ENCODE measurements around the gene CAVIN4.

- TF ChIP-seq, protein P1, sequence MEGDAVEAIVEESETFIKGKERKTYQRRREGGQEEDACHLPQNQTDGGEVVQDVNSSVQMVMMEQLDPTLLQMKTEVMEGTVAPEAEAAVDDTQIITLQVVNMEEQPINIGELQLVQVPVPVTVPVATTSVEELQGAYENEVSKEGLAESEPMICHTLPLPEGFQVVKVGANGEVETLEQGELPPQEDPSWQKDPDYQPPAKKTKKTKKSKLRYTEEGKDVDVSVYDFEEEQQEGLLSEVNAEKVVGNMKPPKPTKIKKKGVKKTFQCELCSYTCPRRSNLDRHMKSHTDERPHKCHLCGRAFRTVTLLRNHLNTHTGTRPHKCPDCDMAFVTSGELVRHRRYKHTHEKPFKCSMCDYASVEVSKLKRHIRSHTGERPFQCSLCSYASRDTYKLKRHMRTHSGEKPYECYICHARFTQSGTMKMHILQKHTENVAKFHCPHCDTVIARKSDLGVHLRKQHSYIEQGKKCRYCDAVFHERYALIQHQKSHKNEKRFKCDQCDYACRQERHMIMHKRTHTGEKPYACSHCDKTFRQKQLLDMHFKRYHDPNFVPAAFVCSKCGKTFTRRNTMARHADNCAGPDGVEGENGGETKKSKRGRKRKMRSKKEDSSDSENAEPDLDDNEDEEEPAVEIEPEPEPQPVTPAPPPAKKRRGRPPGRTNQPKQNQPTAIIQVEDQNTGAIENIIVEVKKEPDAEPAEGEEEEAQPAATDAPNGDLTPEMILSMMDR (IDR thresholded peaks at IDR 0.05; ENCODE audit: insufficient read depth, low read length, poor library complexity, severe bottlenecking) = no peak
- no peak for TF ChIP-seq EZH2phosphoT487 (conservative IDR thresholded peaks at IDR 0.05; ENCODE audit: low read length)
Measured at GRCh38 chr9:100586093-100586492, 8.2 kb downstream of the CAVIN4 start.

Measured in SU-DHL-6 (cell line).